ENCODE results near the gene PDE9A. TPM values are rescaled to one million over a fixed set of nuclear protein-coding genes. Genes with fewer than 3 reads are reported as not detected.

Gene PDE9A
- total RNA-seq, 1 donor from 2014 or later: 3.9 TPM

DNA sequence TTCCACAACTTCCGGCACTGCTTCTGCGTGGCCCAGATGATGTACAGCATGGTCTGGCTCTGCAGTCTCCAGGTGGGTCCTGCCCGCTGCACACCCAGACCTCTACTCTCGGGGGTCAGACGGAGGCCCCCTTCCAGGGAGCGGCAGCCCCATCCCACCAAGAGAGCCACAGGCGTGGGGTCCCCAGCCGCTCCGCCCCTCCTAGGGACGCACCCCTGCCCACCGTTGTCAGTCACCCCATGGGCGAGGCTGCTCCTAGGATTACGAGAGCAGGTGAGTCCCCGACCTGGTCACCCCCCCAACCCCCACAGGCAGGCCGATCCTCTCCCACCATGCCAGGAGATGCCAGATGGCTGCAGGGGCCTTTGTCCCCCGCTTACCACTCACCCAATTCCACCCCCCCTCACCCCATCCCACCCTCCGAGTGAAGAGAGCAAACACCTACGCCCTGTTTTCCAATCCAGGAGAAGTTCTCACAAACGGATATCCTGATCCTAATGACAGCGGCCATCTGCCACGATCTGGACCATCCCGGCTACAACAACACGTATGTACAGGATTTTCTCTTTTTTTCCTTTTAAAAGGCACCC is 107.0 kb downstream of the PDE9A start:
- no peak for DNase-seq (ENCODE audit: low read depth)
- TF ChIP-seq, protein P1, sequence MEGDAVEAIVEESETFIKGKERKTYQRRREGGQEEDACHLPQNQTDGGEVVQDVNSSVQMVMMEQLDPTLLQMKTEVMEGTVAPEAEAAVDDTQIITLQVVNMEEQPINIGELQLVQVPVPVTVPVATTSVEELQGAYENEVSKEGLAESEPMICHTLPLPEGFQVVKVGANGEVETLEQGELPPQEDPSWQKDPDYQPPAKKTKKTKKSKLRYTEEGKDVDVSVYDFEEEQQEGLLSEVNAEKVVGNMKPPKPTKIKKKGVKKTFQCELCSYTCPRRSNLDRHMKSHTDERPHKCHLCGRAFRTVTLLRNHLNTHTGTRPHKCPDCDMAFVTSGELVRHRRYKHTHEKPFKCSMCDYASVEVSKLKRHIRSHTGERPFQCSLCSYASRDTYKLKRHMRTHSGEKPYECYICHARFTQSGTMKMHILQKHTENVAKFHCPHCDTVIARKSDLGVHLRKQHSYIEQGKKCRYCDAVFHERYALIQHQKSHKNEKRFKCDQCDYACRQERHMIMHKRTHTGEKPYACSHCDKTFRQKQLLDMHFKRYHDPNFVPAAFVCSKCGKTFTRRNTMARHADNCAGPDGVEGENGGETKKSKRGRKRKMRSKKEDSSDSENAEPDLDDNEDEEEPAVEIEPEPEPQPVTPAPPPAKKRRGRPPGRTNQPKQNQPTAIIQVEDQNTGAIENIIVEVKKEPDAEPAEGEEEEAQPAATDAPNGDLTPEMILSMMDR (IDR thresholded peaks at IDR 0.05; ENCODE audit: insufficient read depth, low read length, poor library complexity, severe bottlenecking): no peak
- Histone ChIP-seq H3K27me3 (ENCODE audit: control insufficient read depth, insufficient read depth, low read length) (peaks cover 11% of the 10 kb centered on the region), H3K4me3 (ENCODE audit: low read depth, low read length) (no peak overlapping the region), H3K36me3 (ENCODE audit: control insufficient read depth, insufficient read depth, low read length) (no peaks in the 10 kb centered on the region)

DNA sequence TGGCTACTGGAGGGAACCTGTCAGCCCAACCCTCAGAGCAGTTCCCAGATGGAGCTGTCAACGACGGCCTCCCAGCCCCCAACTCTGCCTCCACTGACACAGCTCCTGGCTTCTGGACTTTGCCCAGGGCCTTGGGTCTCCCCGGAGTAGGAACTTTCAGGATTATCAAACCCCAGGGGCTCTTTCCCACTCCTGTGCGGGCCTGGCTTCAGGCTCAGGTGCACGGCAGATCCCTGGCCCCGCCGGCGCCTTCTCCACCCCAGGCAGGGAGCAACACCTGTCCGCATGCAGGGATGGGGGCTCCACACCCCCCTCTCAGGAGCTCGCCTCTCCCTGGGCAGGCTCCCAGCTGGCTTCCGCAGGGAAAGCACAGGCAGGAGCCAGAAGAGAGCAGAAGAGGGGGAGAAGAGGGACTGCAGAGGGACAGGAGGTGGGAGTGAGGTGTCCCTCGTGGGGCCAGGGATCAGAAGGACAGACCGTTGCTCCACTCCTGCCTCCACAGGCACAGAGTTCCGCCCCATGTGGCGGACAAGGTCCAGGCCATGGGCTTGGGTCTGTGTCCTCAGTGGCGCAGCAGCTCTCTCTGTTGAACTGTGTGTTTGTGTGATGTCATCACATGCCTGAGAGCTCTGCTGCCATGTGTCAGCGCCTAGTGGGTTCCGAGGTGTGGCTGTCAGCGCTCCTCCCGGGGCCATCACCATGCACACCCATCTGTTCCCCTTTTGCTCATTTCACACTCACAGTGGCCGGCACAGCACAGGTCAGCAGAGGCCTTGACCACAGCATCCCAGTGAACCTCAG is 107.7 kb downstream of the PDE9A start:
- TF ChIP-seq, protein P1 (IDR thresholded peaks at IDR 0.05; ENCODE audit: insufficient read depth, low read length, poor library complexity, severe bottlenecking): no peak
- DNase-seq (ENCODE audit: low read depth): no peak
- no peak overlapping the region for H3K4me3 ChIP-seq (ENCODE audit: low read depth, low read length)
- H3K36me3 ChIP-seq (ENCODE audit: control insufficient read depth, insufficient read depth, low read length): no peaks in the 10 kb centered on the region
- H3K27me3 ChIP-seq (ENCODE audit: control insufficient read depth, insufficient read depth, low read length): peaks cover 9% of the 10 kb centered on the region

DNA sequence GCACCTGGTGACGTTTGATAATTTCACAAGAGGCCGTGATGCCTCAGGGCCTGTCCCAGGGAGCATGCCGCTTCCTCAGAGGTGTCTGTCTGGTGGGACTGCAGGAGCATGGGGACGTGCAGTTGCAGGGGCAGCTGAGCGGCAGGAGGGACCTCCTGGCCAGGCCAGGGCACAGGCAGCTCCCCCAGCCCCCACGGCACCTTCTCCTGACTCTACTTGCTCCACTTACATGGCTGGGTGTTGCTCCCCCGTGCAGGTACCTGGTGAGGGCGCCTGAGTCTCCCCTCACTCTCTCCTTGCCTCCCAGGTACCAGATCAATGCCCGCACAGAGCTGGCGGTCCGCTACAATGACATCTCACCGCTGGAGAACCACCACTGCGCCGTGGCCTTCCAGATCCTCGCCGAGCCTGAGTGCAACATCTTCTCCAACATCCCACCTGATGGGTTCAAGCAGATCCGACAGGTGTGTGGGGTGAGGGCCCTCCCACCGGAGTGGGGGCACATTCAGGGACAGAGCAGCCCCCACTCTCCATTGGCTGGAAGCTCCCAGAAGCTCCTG is 108.4 kb downstream of the PDE9A start:
- Histone ChIP-seq H3K27me3 (ENCODE audit: control insufficient read depth, insufficient read depth, low read length) (peaks cover 9% of the 10 kb centered on the region), H3K4me3 (ENCODE audit: low read depth, low read length) (no peak overlapping the region)
- TF ChIP-seq, protein P1 (IDR thresholded peaks at IDR 0.05; ENCODE audit: insufficient read depth, low read length, poor library complexity, severe bottlenecking): no peak

DNA sequence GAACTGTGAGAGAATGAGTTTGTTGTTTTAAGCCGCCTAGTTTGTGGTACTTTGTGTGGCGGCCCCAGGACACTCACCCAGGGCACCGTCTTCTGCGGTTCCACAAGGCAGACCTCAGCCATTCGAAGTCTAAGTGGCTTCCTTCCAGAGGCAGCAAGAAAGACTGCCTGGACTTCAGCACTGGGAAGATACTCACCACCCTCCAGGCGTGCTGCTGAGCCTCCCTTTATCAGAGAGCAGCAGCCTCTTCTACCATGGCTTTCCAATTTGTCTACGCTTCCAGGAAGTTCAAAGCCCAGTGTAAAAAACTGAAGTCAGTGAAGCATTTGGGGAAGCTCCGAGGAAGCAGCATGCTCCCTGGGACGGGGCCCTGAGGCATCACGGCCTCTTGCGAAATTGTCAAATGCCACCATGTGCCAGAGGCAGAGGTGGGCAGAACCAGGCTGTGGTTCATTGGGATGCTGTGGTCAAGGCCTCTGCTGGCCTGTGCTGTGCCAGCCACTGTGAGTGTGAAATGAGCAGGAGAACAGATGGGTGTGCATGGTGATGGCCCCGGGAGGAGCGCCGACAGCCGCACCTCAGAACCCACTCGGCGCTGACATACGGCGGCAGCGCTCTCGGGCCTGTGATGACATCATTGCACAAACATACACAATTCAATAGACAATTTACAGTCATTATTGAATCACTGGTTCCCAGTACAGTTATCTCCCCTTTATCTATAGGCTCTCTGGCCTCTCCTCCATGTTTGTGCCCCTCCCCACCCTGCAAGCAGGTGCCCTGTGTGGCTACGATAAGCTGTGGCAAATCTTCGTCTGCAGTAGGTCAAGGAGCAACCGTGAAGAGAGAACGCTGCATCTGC is 110.4 kb downstream of the PDE9A start:
- TF ChIP-seq, protein P1 (IDR thresholded peaks at IDR 0.05; ENCODE audit: insufficient read depth, low read length, poor library complexity, severe bottlenecking): no peak
- no peak for DNase-seq (ENCODE audit: low read depth)
- Histone ChIP-seq H3K36me3 (ENCODE audit: control insufficient read depth, insufficient read depth, low read length) (no peaks in the 10 kb centered on the region), H3K27me3 (ENCODE audit: control insufficient read depth, insufficient read depth, low read length) (peaks cover 12% of the 10 kb centered on the region), H3K4me3 (ENCODE audit: low read depth, low read length) (no peak overlapping the region)

More for the DNA sequence above, 108.4 kb downstream of the PDE9A start:
- no peaks in the 10 kb centered on the region for H3K36me3 ChIP-seq (ENCODE audit: control insufficient read depth, insufficient read depth, low read length)
- DNase-seq (ENCODE audit: low read depth): no peak

DNA sequence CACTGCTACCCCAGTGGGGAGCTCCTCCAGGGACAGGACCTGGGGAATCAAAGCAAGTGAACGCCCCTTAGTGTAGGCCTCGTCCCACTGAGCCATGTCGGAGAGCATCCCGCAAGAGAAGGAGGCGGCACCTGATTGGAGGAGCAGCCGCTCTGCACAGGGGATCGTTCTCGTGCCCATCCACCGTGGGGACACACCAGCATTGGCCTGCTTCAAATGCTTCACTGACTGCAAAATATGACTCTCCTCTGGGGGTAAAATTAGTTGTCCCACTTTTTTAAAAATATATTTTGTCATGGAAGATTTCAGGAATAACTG is 111.0 kb downstream of the PDE9A start:
- TF ChIP-seq, protein P1 (IDR thresholded peaks at IDR 0.05; ENCODE audit: insufficient read depth, low read length, poor library complexity, severe bottlenecking): no peak
- no peak overlapping the region for H3K4me3 ChIP-seq (ENCODE audit: low read depth, low read length)
- H3K27me3 ChIP-seq (ENCODE audit: control insufficient read depth, insufficient read depth, low read length): peaks cover 13% of the 10 kb centered on the region
- DNase-seq (ENCODE audit: low read depth): no peak
- H3K36me3 ChIP-seq (ENCODE audit: control insufficient read depth, insufficient read depth, low read length): no peaks in the 10 kb centered on the region

All from kidney epithelial cell (primary cell).